HCT116 (cell line): ENCODE measurements around the gene SMIM23. TPM values are rescaled to one million over a fixed set of nuclear protein-coding genes. Genes with fewer than 3 reads are reported as not detected.

Experiments
- ATAC-seq: fragments of 200-7000 bp; cut with Tn5 transposase; 2 replicates; pipeline ENCODE4 v1.9.1; 2020; ENCODE audit warnings: mild to moderate bottlenecking, moderate library complexity
- BruUV-seq: library from RNA; stranded (reverse); fragments of 400-500 nt; replicated peaks from 2 replicates; lab custom pipeline; 2021; lab: Mats Ljungman, UMichigan
- CTCF ChIA-PET: fragments of 300-600 bp; sonication (Branson Sonifier 250); formaldehyde crosslinking; loops from one replicate; lab custom pipeline; 2021; ENCODE audit warnings: antibody characterized with exemption; lab: Charles Lee
- POLR2A ChIA-PET: fragments of 300-600, 350-600 bp; sonication (Branson Sonifier 250); formaldehyde crosslinking; loops from one replicate; lab custom pipeline; 2021; ENCODE audit warnings: antibody characterized with exemption; lab: Charles Lee
- RAD21 ChIA-PET, 2 experiments: fragments of 300-600 bp; sonication (Branson Sonifier 250); formaldehyde crosslinking; loops; one replicate each; lab custom pipeline; 2023; ENCODE audit warnings: low total read pairs in 2 of 2; ENCODE audit not compliant: uncharacterized antibody in 2 of 2, unreplicated experiment in 2 of 2, low non-redundant PET in 1 of 2; lab: Charles Lee
- DNase-seq: peaks from one replicate; pipeline ENCODE4 v3.0.0-alpha.2; 2010; ENCODE audit warnings: low read depth, low spot score
- H2AFZ ChIP-seq: fragments of 200-600 bp; shearing (Covaris generic), sonication (generic); 2 replicates; pipeline ENCODE4 v1.6.1; 2017; ENCODE audit warnings: low read depth, mixed run types, mixed read lengths, antibody characterized with exemption, low read length; ENCODE audit not compliant: poor library complexity, severe bottlenecking
- H3K27ac ChIP-seq: 2 replicates; pipeline ENCODE4 v1.5.1; 2012; ENCODE audit warnings: low read depth, low read length
- H3K27me3 ChIP-seq: fragments of 200-600 bp; sonication (generic); 2 replicates; pipeline ENCODE4 v1.6.1; 2016; ENCODE audit warnings: mixed run types, low read length, mixed read lengths; ENCODE audit not compliant: insufficient read depth
- H3K36me3 ChIP-seq, 2 experiments: fragments of 200-500 bp in 1 of 2; fragments of 200-600 bp in 1 of 2; sonication (Bioruptor generic) in 1 of 2; sonication (generic) in 1 of 2; 2 replicates each; pipeline versions ENCODE4 v1.5.1 to v1.6.1; 2014 to 2016; ENCODE audit warnings: low read length in 2 of 2, inconsistent platforms in 1 of 2, mixed read lengths in 1 of 2, mixed run types in 1 of 2; ENCODE audit not compliant: insufficient read depth in 2 of 2, control insufficient read depth in 1 of 2
- H3K4me1 ChIP-seq, 2 experiments: fragments of 200-600 bp in 1 of 2; sonication (generic) in 1 of 2; 2 replicates each; pipeline versions ENCODE4 v1.5.1 to v1.6.1; 2012 to 2017; ENCODE audit warnings: low read length in 2 of 2, inconsistent platforms in 1 of 2, mild to moderate bottlenecking in 1 of 2, mixed read lengths in 1 of 2, mixed run types in 1 of 2, moderate library complexity in 1 of 2; ENCODE audit not compliant: insufficient read depth in 2 of 2, control insufficient read depth in 1 of 2
- H3K4me2 ChIP-seq: fragments of 200-600 bp; sonication (generic); 2 replicates; pipeline ENCODE4 v1.6.1; 2017; ENCODE audit warnings: mixed run types, low read length, mixed read lengths
- H3K4me3 ChIP-seq, 2 experiments: fragments of 200-600 bp in 1 of 2; sonication (generic) in 1 of 2; replicated peaks in 1 of 2; 2 replicates each; pipeline ENCODE4 v1.5.1; 2011 to 2016; ENCODE audit warnings: low read length in 2 of 2, control low read depth in 1 of 2, low read depth in 1 of 2, mild to moderate bottlenecking in 1 of 2, mixed read lengths in 1 of 2, mixed run types in 1 of 2
- H3K79me2 ChIP-seq: fragments of 200-600 bp; sonication (generic); 2 replicates; pipeline ENCODE4 v1.6.1; 2017; ENCODE audit warnings: mild to moderate bottlenecking, mixed run types, low read length, moderate library complexity, mixed read lengths; ENCODE audit not compliant: insufficient read depth
- H3K9ac ChIP-seq: fragments of 200-600 bp; sonication (generic); 2 replicates; pipeline ENCODE4 v1.6.1; 2016; ENCODE audit warnings: low read length, mixed read lengths
- H3K9me2 ChIP-seq: fragments of 200-600 bp; sonication (generic), shearing (Covaris generic); 2 replicates; pipeline ENCODE4 v1.6.1; 2017; ENCODE audit warnings: mixed run types, mild to moderate bottlenecking, moderate library complexity; ENCODE audit not compliant: insufficient read depth
- H3K9me3 ChIP-seq, 2 experiments: fragments of 200-500 bp in 1 of 2; fragments of 200-600 bp in 1 of 2; sonication (Bioruptor generic) in 1 of 2; sonication (generic) in 1 of 2; 2 replicates each; pipeline ENCODE4 v1.6.1; 2014 to 2017; ENCODE audit warnings: low read length in 2 of 2, mixed read lengths in 2 of 2, inconsistent platforms in 1 of 2, low read depth in 1 of 2, mild to moderate bottlenecking in 1 of 2, mixed run types in 1 of 2, moderate library complexity in 1 of 2; ENCODE audit not compliant: control insufficient read depth in 1 of 2, insufficient read depth in 1 of 2
- H4K20me1 ChIP-seq: fragments of 200-600 bp; sonication (generic), shearing (Covaris generic); 2 replicates; pipeline ENCODE4 v1.6.1; 2017; ENCODE audit warnings: mixed run types, mild to moderate bottlenecking, moderate library complexity; ENCODE audit not compliant: insufficient read depth
- CBX3 ChIP-seq: IDR thresholded peaks from 2 replicates; pipeline ENCODE4 v1.6.1; 2012; ENCODE audit warnings: low read depth
- CEBPB ChIP-seq: IDR thresholded peaks from 2 replicates; pipeline ENCODE4 v1.6.1; 2012; ENCODE audit warnings: low read depth
- ELF1 ChIP-seq: IDR thresholded peaks from 2 replicates; pipeline ENCODE4 v1.6.1; 2012; ENCODE audit warnings: low read depth, borderline replicate concordance
- EZH2 ChIP-seq: fragments of 200-600 bp; sonication (generic); IDR thresholded peaks from 2 replicates; pipeline ENCODE4 v1.6.1; 2017; ENCODE audit warnings: antibody characterized with exemption, mixed run types
- EZH2phosphoT487 ChIP-seq: fragments of 200-600 bp; IDR thresholded peaks from 2 replicates; pipeline ENCODE4 v1.6.1; 2018; ENCODE audit warnings: antibody characterized with exemption, borderline replicate concordance
- POLR2AphosphoS5 ChIP-seq: IDR thresholded peaks from 2 replicates; pipeline ENCODE4 v1.6.1; 2011; ENCODE audit warnings: mild to moderate bottlenecking, low read depth, low read length, moderate library complexity
- RAD21 ChIP-seq: IDR thresholded peaks from 2 replicates; pipeline ENCODE4 v1.6.1; 2012; ENCODE audit warnings: low read depth, mild to moderate bottlenecking
- SIN3A ChIP-seq: IDR thresholded peaks from 2 replicates; pipeline ENCODE4 v1.6.1; 2012; ENCODE audit warnings: low read depth
- SP1 ChIP-seq: IDR thresholded peaks from 2 replicates; pipeline ENCODE4 v1.6.1; 2012; ENCODE audit warnings: low read depth
- SRF ChIP-seq: IDR thresholded peaks from 2 replicates; pipeline ENCODE4 v1.6.1; 2012; ENCODE audit warnings: low read depth
- TCF7L2 ChIP-seq: IDR thresholded peaks from 2 replicates; pipeline ENCODE4 v1.7.0; 2011; ENCODE audit warnings: borderline replicate concordance, inconsistent platforms; ENCODE audit not compliant: insufficient read depth, insufficient read length; ENCODE audit errors: extremely low read depth
- YY1 ChIP-seq: IDR thresholded peaks from 2 replicates; pipeline ENCODE4 v1.6.1; 2011; ENCODE audit warnings: low read length, low read depth, moderate library complexity, mild to moderate bottlenecking; ENCODE audit not compliant: insufficient replicate concordance; ENCODE audit errors: extremely low read depth
- ZFX ChIP-seq: fragments of 450-650 bp; IDR thresholded peaks from 2 replicates; pipeline ENCODE4 v1.6.1; 2017
- intact Hi-C: fragments of 100-400 bp; cut with micrococcal nuclease; formaldehyde crosslinking; loops from 2 replicates; pipeline ENCODE4 v1.10.0; 2022
- total RNA-seq: library from RNA; stranded (reverse); gene quantifications from one replicate; pipeline ENCODE4 v1.2.1, GENCODE V29; 2021; ENCODE audit not compliant: unreplicated experiment
- TF ChIP-seq, protein P1 (sequence below): IDR thresholded peaks from 2 replicates; pipeline ENCODE4 v1.6.1; 2011; ENCODE audit warnings: mild to moderate bottlenecking, low read length, moderate library complexity; ENCODE audit not compliant: insufficient replicate concordance; ENCODE audit errors: extremely low read depth
- TF ChIP-seq, protein P2 (sequence below): IDR thresholded peaks from 2 replicates; pipeline ENCODE4 v1.6.1; 2012
- TF ChIP-seq, protein P3 (sequence below), 3 experiments: fragments of 200-600 bp in 1 of 3; sonication (generic) in 1 of 3; IDR thresholded peaks in 2 of 3; conservative IDR thresholded peaks in 1 of 3; 2 replicates each; pipeline ENCODE4 v1.5.1; 2012 to 2017; ENCODE audit warnings: low read depth in 2 of 3, low read length in 2 of 3, antibody characterized with exemption in 1 of 3, borderline replicate concordance in 1 of 3, control low read depth in 1 of 3, mild to moderate bottlenecking in 1 of 3, mixed read lengths in 1 of 3, mixed run types in 1 of 3, moderate library complexity in 1 of 3; ENCODE audit not compliant: insufficient read depth in 1 of 3

SMIM23 gene
- total RNA-seq, 1 experiment from 2014 or later: not detected

DNA sequence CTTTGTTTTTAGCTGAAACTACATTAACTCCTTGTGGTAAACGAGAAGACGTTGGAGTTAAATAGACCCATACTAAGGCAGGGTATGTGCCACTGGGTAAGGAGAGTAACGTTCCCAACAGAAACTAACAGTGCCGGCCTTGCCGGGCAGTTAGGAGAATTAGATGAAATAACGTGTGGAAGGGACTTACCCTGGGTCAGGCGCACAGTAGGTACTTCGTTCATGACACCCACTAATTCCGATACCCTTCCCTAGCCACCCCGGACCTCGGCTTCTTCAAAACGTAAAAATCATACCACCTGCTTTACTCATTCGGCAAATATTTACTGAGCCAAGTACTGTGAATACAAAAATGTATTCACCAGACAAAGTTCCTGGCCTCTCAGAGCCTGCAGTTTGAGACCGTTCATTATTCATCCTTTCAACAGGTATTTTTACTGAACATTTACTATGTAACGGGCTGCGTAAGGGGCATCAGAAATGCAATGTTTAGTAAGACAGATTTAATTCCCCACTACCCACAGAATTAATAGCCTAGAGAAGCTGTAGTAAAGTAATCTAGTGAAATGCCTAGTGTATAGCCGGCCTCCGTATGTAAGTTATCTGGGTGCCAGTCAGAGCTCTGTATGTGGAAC lies 3.2 kb upstream of the SMIM23 start:
- BruUV-seq: no TSS peak
- no peak overlapping the region for H3K4me3 ChIP-seq
- H3K27me3 ChIP-seq: no peaks in the 10 kb centered on the region
- H3K4me2 ChIP-seq: no peak overlapping the region
- no peak overlapping the region for H2AFZ ChIP-seq
- H3K36me3 ChIP-seq: no peaks in the 10 kb centered on the region
- no peaks in the 10 kb centered on the region for H3K9me2 ChIP-seq
- no peak overlapping the region for H3K9ac ChIP-seq
- CTCF ChIA-PET: interaction anchor here (1.3 kb wide), 1 partner anchor 11 kb away, joined by 3 read pairs; no protein-coding TSS in a partner anchor
- no peak for DNase-seq
- H3K4me1 ChIP-seq: no peaks in the 10 kb centered on the region
- ATAC-seq: no peak
- RAD21 ChIA-PET: no interaction called here
- intact Hi-C loops: no loop called here
- POLR2A ChIA-PET: no interaction called here
- H4K20me1 ChIP-seq: no peaks in the 10 kb centered on the region
- H3K27ac ChIP-seq: no peak overlapping the region
- no peaks in the 10 kb centered on the region for H3K79me2 ChIP-seq
- TF ChIP-seq CBX3: no peak
- H3K9me3 ChIP-seq: no peaks in the 10 kb centered on the region

DNA sequence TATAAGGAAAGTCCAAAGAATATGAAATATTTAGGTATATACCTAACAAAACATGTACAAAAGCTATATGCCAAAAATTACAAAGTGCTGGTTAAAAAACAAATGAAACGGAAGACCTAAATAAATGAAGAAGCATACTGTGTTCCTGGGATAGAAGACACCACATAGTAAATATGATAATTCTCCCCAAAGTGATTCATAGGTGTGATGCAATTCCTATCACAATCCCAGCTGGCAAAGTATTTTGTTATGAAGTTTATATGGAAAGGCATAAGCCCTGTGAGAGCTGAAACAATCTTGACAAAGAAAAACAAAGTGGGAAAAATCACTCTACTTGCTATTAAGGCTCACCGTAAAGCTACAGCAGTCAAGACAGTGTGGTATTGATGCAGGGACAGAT lies 2.6 kb upstream of the SMIM23 start:
- Histone ChIP-seq H3K4me3 (no peak overlapping the region), H3K27me3 (no peaks in the 10 kb centered on the region), H3K9me3 (no peaks in the 10 kb centered on the region), H3K36me3 (no peaks in the 10 kb centered on the region), H3K9ac (no peak overlapping the region), H2AFZ (no peak overlapping the region), H3K9me2 (no peaks in the 10 kb centered on the region), H3K79me2 (no peaks in the 10 kb centered on the region), H3K4me1 (no peaks in the 10 kb centered on the region), H4K20me1 (no peaks in the 10 kb centered on the region), H3K27ac (no peak overlapping the region), H3K4me2 (no peak overlapping the region)
- CTCF ChIA-PET: interaction anchor here (1.3 kb wide), 1 partner anchor 10 kb away, joined by 3 read pairs; no protein-coding TSS in a partner anchor
- RAD21 ChIA-PET: no interaction called here
- ATAC-seq (no peak), DNase-seq (no peak)
- TF ChIP-seq, protein P1, sequence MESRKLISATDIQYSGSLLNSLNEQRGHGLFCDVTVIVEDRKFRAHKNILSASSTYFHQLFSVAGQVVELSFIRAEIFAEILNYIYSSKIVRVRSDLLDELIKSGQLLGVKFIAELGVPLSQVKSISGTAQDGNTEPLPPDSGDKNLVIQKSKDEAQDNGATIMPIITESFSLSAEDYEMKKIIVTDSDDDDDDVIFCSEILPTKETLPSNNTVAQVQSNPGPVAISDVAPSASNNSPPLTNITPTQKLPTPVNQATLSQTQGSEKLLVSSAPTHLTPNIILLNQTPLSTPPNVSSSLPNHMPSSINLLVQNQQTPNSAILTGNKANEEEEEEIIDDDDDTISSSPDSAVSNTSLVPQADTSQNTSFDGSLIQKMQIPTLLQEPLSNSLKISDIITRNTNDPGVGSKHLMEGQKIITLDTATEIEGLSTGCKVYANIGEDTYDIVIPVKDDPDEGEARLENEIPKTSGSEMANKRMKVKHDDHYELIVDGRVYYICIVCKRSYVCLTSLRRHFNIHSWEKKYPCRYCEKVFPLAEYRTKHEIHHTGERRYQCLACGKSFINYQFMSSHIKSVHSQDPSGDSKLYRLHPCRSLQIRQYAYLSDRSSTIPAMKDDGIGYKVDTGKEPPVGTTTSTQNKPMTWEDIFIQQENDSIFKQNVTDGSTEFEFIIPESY: no peak
- TF ChIP-seq TCF7L2: no peak
- TF ChIP-seq RAD21: no peak
- TF ChIP-seq SRF: no peak
- TF ChIP-seq, protein P2, sequence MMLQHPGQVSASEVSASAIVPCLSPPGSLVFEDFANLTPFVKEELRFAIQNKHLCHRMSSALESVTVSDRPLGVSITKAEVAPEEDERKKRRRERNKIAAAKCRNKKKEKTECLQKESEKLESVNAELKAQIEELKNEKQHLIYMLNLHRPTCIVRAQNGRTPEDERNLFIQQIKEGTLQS: no peak
- TF ChIP-seq EZH2phosphoT487: no peak
- no peak for TF ChIP-seq YY1
- TF ChIP-seq, protein P3, sequence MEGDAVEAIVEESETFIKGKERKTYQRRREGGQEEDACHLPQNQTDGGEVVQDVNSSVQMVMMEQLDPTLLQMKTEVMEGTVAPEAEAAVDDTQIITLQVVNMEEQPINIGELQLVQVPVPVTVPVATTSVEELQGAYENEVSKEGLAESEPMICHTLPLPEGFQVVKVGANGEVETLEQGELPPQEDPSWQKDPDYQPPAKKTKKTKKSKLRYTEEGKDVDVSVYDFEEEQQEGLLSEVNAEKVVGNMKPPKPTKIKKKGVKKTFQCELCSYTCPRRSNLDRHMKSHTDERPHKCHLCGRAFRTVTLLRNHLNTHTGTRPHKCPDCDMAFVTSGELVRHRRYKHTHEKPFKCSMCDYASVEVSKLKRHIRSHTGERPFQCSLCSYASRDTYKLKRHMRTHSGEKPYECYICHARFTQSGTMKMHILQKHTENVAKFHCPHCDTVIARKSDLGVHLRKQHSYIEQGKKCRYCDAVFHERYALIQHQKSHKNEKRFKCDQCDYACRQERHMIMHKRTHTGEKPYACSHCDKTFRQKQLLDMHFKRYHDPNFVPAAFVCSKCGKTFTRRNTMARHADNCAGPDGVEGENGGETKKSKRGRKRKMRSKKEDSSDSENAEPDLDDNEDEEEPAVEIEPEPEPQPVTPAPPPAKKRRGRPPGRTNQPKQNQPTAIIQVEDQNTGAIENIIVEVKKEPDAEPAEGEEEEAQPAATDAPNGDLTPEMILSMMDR (IDR thresholded peaks at IDR 0.05 in 2 of 3, conservative IDR thresholded peaks at IDR 0.05 in 1 of 3; ENCODE audit: borderline replicate concordance in 1 of 3, insufficient read depth in 1 of 3, low read depth in 2 of 3, low read length in 2 of 3): no peak
- TF ChIP-seq SP1: no peak
- no peak for TF ChIP-seq SIN3A
- no peak for TF ChIP-seq CEBPB
- no peak for TF ChIP-seq ZFX
- TF ChIP-seq ELF1: no peak
- no peak for TF ChIP-seq EZH2
- TF ChIP-seq POLR2AphosphoS5: no peak
- POLR2A ChIA-PET: no interaction called here
- intact Hi-C loops: no loop called here
- no TSS peak for BruUV-seq
